HAP-1 (cell line): ENCODE results near the gene IGF1R.

Source experiments
- DNase-seq, 2 experiments: peaks; one replicate each; pipeline ENCODE4 v3.0.0-alpha.2; 2016 to 2020; ENCODE audit warnings: low spot score in 2 of 2
- H3K27me3 ChIP-seq: fragments of 250-450 bp; sonication (Bioruptor Pico); 2 replicates; pipeline ENCODE4 v1.5.1; 2020; ENCODE audit warnings: low read depth, mild to moderate bottlenecking, moderate library complexity
- H3K36me3 ChIP-seq: fragments of 250-450 bp; sonication (Bioruptor Pico); replicated peaks from 2 replicates; pipeline ENCODE4 v1.5.1; 2020; ENCODE audit warnings: mild to moderate bottlenecking
- H3K4me1 ChIP-seq: fragments of 250-450 bp; sonication (Bioruptor Pico); 2 replicates; pipeline ENCODE4 v1.5.1; 2020; ENCODE audit warnings: mild to moderate bottlenecking
- H3K4me3 ChIP-seq: fragments of 250-450 bp; sonication (Bioruptor Pico); 2 replicates; pipeline ENCODE4 v1.5.1; 2020; ENCODE audit warnings: mild to moderate bottlenecking, moderate library complexity
- H3K9me3 ChIP-seq: fragments of 250-450 bp; sonication (Bioruptor Pico); 2 replicates; pipeline ENCODE4 v1.5.1; 2020; ENCODE audit warnings: mild to moderate bottlenecking, moderate library complexity
- in situ Hi-C: fragments of 300-500 bp; cut with MboI; formaldehyde crosslinking; loops from 3 replicates; pipeline ENCODE4 v1.14.3; 2020; ENCODE audit warnings: low sequenced_read_pairs, inconsistent platforms, mixed read lengths

Gene IGF1R

DNA sequence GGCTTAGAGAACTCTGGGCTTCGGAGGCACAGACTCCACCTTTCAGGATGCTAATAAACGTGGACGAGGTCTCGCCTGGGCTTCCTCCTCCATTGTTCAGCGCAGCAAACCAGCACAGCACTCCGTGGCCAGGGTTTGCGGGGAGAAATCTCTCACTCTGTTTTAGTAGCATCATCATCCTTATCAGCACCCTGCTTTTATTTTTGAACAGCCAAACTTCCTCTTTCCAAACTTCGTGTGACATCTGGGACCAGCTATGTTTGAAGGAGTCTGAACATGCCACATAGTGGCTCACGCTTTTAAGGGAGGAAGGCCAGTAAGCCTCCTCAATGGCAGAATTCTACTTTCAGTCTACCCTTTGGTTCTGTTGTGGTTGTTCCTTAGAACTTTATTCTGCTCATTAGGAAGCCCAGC, 210.3 kb downstream of the IGF1R start:
- no peak for DNase-seq
- in situ Hi-C loops: no loop called here
- H3K4me1 ChIP-seq: peaks cover 18% of the 10 kb centered on the region
- H3K27me3 ChIP-seq: no peaks in the 10 kb centered on the region
- no peak overlapping the region for H3K4me3 ChIP-seq
- no peaks in the 10 kb centered on the region for H3K9me3 ChIP-seq
- no peaks in the 10 kb centered on the region for H3K36me3 ChIP-seq

DNA sequence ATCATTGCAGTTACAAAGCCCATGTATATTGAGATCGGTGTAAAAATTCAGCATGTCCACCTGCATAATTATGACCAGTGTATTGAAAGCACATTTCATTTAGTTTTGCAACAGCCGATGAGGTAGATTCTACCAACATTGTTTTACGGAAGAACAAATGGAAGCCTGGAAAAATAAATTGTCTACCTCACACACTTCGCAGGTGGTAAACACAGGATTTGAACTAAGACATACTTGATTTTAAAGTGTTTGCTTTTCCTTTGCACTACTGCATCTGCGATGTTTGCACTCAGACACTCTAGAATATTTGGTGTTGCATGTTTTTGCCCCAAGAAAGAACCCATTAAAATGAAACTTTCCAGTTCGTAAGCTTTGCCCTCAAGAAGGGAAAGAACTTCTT, 210.8 kb downstream of the IGF1R start:
- no peak for DNase-seq
- Histone ChIP-seq H3K27me3 (no peaks in the 10 kb centered on the region), H3K4me3 (no peak overlapping the region), H3K4me1 (peaks cover 14% of the 10 kb centered on the region), H3K9me3 (no peaks in the 10 kb centered on the region), H3K36me3 (no peaks in the 10 kb centered on the region)
- in situ Hi-C loops: no loop called here

DNA sequence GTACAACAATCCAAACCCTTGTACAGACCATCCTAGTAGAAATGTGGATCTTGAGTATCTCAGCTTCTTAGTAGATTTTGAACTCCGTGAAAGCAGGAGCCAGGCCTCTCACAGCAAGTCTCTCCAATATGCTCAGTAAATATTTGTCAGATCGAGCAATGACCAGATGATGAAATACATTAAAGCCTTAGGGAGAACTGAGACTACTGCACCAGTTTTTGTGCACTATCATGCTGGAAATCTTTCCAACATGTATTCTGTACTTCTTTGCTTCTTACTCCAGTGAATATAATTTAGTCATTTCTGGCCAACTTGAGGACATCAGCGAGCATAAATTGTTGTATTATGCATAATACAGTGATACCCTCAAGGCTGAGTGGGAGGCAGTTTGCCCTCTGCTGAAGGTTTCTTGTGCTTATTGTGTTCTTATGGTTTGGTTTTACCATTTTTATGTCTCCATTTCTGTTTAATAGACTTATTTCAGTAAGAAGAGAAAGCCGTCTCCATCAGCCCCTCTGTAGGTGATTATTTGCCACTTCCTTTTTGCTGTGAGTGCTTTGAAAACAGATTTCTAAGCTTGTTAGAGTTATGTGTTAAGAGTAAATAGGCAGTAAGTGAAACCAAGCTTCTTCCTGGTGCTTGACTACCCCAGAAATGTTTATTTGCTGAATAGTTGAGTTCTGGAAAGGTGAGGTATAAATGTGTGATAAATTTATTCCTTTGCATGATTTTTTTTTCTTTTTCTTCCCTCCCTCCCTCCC, 212.1 kb downstream of the IGF1R start:
- Histone ChIP-seq H3K4me3 (no peak overlapping the region), H3K9me3 (no peaks in the 10 kb centered on the region), H3K36me3 (no peaks in the 10 kb centered on the region), H3K27me3 (no peaks in the 10 kb centered on the region), H3K4me1 (peaks cover 10% of the 10 kb centered on the region)
- no peak for DNase-seq
- in situ Hi-C loops: no loop called here

DNA sequence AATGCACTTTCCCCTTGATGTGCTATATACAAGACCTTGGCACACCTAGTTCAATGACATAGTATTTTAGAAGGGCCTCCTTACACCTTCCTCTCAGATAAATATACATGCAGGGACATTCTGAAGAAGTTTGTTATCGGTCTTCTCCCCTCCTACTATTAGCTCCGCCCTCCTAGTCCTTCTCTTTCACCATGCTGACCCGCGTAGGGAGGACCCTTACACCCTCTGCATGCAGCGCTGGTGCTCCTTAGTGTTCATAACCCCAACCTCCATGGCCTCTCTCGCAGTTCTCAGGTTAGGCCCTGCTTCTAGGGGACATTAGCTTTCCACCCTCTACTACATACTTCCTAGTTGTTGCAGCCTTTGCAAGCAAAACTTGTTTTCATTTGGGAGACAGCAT, 212.8 kb downstream of the IGF1R start:
- in situ Hi-C loops: no loop called here
- Histone ChIP-seq H3K9me3 (no peaks in the 10 kb centered on the region), H3K36me3 (no peaks in the 10 kb centered on the region), H3K27me3 (no peaks in the 10 kb centered on the region), H3K4me1 (peaks cover 9% of the 10 kb centered on the region), H3K4me3 (no peak overlapping the region)
- no peak for DNase-seq

DNA sequence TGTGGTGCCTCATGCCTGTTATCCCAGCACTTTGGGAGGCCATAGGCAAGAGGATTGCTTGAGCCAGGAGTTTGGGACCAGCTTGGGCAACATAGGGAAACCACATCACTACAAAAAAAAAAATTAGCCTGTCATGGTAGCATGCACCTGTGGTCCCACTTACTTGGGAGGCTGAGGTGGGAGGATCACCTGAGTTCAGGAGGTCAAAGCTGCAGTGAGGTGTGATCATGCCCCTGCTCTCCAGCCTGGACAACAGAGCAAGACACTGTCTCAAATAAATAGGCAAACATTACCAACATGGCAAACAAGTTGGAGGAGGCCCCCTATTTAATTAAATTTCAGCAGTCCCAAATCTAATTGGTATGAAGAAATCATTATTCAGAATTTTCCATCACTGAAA, 215.6 kb downstream of the IGF1R start:
- H3K4me1 ChIP-seq: no peaks in the 10 kb centered on the region
- in situ Hi-C loops: no loop called here
- no peaks in the 10 kb centered on the region for H3K36me3 ChIP-seq
- no peaks in the 10 kb centered on the region for H3K9me3 ChIP-seq
- H3K4me3 ChIP-seq: no peak overlapping the region
- DNase-seq: no peak
- H3K27me3 ChIP-seq: no peaks in the 10 kb centered on the region

DNA sequence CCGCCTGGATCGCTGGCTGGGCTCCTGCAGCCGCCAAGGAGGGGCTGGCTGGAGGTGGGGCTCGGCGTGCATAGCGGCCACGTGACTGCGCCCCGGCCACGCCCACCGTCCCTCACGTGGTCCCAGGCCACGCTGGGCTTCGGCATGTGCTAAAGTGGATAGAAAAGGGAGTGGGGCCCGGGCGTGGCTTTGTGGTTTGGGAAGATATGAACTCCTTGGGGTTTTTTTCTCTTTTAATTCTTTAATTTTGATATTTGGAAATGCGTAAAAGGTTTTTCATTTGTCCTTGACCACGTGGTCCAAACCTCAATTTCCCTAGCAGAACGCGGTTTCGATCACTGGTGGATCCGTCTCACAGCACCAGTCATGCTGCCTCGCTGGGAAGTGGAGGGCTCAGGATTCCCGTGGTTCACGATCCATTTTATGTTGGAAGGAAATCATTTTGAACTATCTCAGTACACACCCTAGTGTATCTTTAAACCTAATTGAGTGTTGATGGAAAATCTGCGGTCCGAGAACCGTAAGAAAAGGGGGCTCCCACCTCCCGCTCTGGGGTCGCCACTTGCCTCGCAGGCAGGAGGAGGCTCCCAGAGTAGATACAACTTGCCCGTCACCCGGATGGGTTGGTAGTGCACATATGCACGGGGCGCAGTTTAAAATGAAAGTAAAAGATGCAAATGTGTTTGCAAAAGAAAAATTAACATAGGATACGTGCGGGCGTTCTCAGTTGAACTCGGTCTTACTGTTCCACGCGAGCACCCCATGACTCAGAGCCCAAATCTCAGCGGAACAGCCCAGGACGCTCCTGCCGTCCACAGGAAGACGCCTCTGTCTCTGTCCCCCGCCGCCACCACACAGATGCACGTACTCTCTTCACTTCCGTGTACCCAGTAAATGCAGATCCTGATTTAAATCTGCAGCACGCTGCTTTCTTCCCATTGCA, 217.3 kb downstream of the IGF1R start:
- in situ Hi-C loops: no loop called here
- H3K4me1 ChIP-seq: no peaks in the 10 kb centered on the region
- no peaks in the 10 kb centered on the region for H3K36me3 ChIP-seq
- no peaks in the 10 kb centered on the region for H3K9me3 ChIP-seq
- no peak for DNase-seq
- no peaks in the 10 kb centered on the region for H3K27me3 ChIP-seq
- no peak overlapping the region for H3K4me3 ChIP-seq

DNA sequence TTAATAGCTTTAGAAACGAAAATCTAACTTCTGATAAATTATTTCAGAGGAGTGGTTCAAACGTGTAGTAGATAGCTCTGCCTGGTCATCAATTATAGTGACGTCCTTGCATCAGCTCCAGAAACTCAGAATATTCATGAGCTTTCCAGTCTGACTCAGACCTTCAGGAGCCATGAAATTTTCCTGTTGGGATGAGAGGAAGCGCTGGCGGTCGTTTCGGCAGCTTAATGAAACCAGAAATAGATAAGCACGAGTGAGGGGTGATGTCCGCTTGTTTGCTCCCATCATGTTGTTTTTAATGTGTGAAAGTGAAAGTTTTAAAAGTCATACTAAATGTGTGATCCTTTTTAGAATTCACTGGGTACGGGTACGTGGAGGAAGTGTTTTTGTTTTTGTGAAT, 218.2 kb downstream of the IGF1R start:
- Histone ChIP-seq H3K9me3 (no peaks in the 10 kb centered on the region), H3K27me3 (no peaks in the 10 kb centered on the region), H3K36me3 (no peaks in the 10 kb centered on the region), H3K4me3 (no peak overlapping the region), H3K4me1 (no peaks in the 10 kb centered on the region)
- in situ Hi-C loops: no loop called here
- DNase-seq: no peak

DNA sequence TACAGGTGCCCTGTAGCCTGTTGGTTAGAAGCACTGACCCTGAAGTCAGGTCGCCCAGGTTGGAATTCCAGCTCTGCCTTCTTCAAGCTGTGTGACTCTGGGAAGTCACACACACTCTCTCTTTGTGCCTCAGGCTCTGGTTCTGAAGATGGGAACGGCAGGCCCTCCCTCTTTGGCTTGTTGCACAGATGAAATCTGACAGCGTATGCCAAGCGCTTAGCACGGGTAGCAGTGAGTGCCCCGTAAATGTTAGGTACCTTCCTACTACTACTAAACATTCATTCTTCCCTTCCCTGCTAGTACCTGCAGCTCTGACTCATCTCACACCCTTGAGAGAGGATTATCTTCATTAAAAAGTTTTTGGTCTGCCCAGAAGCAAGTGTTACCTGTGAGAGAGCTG, 220.2 kb downstream of the IGF1R start:
- no peaks in the 10 kb centered on the region for H3K36me3 ChIP-seq
- DNase-seq: no peak
- in situ Hi-C loops: no loop called here
- H3K27me3 ChIP-seq: no peaks in the 10 kb centered on the region
- H3K9me3 ChIP-seq: no peaks in the 10 kb centered on the region
- no peak overlapping the region for H3K4me3 ChIP-seq
- peaks cover 4% of the 10 kb centered on the region for H3K4me1 ChIP-seq

DNA sequence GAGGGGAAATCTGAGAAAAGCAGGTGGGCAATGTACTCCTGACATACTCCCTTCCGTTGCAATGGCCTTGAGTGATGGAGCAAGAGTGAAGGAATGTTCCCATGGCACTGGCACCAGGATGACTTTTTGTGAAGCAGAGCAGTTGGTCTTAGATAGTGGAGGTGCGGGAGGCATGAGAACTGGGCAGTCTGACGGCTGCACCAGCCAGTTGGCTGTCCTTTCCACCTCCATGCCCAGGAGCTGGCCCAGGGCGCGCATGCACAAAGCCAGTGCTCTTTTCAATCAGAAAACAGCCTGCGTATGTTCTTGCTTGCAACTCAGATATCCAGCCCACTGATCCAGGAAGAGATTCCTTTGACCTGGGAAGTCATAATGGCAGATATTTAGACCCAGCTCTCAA, 222.4 kb downstream of the IGF1R start:
- Histone ChIP-seq H3K36me3 (no peaks in the 10 kb centered on the region), H3K4me3 (no peak overlapping the region), H3K4me1 (peaks cover 7% of the 10 kb centered on the region), H3K27me3 (no peaks in the 10 kb centered on the region), H3K9me3 (no peaks in the 10 kb centered on the region)
- DNase-seq: no peak
- in situ Hi-C loops: no loop called here

DNA sequence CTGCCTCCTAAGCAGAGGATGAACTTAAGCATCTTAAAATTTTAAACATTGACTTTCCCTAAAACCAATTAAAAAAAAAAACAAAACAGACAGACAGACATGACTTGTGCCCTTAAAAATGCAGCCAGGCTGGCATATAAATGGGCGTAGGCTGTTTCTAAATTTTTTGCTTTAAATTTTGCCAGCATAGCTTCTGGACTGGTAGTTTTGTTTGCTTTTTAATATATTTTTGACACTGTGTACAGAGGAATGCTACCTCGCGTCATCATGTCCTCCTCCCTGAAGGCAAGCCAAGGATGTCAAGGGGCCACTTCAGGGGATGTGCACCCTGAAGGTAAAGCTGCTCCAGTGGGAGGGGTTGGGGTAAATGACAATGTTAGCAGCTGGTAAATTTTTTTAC, 224.4 kb downstream of the IGF1R start:
- Histone ChIP-seq H3K36me3 (no peaks in the 10 kb centered on the region), H3K9me3 (no peaks in the 10 kb centered on the region), H3K4me1 (peaks cover 7% of the 10 kb centered on the region), H3K27me3 (no peaks in the 10 kb centered on the region), H3K4me3 (no peak overlapping the region)
- in situ Hi-C loops: no loop called here
- DNase-seq: no peak

DNA sequence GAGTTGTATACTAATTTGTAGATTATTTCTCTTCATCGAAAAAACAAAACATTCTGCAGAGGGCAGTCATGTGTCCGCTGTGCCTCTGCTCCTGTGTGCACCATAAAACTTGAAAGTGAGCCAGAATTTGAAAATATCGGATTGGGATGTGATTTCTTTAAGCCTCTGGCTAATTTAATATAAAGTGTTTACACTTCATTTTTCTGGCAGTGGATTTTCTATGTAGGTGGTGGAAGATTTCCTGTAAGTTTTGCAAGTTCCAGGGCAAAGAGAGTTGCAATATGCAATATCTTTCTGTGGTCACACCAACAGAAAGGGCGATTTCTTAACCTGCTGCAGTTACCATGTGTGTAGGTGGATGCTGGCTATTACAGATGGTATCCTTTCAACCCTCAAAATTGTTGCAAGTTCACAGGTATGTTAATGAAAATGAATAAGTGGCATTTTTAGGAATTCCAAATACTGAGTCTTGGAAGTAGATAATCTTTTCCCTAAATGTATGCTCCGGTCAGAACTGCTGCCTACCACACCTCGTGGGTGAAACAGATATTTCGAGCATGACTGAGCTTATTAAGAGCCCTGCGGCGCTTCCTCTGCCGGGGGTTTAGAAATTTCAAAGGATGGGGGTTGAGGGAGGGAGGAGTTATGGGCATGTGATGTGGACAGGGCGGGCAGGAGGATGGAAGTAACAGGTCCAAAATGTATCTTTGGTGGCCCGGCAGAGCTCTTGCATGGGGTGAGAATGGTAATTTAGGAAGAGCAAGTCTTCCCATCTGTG, 225.3 kb downstream of the IGF1R start:
- in situ Hi-C loops: no loop called here
- Histone ChIP-seq H3K9me3 (no peaks in the 10 kb centered on the region), H3K4me1 (peaks cover 7% of the 10 kb centered on the region), H3K27me3 (no peaks in the 10 kb centered on the region), H3K36me3 (no peaks in the 10 kb centered on the region), H3K4me3 (no peak overlapping the region)
- peak in 1 of 2 experiments; percentile 52 for DNase-seq

DNA sequence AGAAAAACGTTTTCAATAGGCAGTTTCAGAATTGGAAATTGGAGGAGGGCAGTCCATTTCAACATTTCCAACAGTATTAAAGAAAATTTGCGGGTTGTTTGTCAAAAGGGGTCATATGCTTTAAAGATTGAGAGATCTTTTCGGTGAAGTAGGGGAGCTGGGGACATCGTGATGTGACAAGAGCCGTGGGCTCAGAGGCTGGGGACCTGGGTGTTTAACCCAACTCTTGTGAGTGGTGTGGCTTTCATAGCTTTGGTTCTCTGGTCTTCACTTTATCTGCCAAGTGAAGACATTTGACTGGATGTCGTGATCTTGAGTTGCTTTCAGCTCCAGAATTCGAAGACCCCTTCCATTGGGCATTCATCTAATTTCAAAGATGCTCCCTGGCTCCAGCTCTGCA, 226.0 kb downstream of the IGF1R start:
- Histone ChIP-seq H3K36me3 (no peaks in the 10 kb centered on the region), H3K9me3 (no peaks in the 10 kb centered on the region), H3K4me3 (no peak overlapping the region), H3K4me1 (peaks cover 7% of the 10 kb centered on the region), H3K27me3 (no peaks in the 10 kb centered on the region)
- in situ Hi-C loops: no loop called here
- DNase-seq: no peak

DNA sequence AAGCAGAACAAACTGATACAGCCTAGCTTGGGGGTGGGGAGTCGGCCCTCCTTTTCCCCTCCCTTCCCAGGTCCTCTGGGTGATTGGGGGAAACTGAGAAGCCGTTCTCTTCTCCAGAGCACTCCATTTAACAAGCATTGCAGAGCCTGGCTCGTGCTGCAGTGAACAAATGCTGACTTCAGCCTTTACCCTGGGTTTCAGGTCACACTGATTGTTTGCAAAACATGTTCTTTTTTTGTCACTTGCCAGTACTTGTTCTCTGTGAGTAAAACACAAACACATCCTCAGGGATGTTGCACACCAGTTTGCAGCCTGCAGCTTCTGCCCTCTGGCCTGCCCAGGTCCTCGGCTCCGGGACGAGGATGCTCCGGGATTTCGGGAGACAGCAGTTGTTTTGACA, 226.4 kb downstream of the IGF1R start:
- Histone ChIP-seq H3K4me1 (peaks cover 7% of the 10 kb centered on the region), H3K27me3 (no peaks in the 10 kb centered on the region), H3K4me3 (no peak overlapping the region), H3K9me3 (no peaks in the 10 kb centered on the region), H3K36me3 (no peaks in the 10 kb centered on the region)
- DNase-seq: no peak
- in situ Hi-C loops: no loop called here

DNA sequence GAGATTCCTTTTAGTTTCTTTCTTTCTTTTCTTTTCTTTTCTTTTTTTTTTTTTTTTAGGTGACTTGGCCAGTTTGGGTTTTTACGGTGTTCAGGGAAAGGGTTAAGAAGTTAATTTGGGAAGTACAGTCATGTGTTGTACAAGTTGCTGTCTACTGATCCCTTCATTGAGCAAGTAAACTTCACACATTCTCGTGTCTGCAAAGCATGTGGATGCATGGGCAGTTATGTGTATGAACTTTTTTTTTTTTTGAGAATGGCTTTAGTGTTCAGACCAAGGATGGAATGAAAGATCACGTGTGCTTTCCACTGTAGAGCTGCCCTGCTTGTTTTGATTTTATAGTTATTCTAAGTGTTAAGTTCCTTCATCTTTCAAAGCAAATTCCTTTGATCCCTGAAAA, 227.0 kb downstream of the IGF1R start:
- Histone ChIP-seq H3K27me3 (no peaks in the 10 kb centered on the region), H3K9me3 (no peaks in the 10 kb centered on the region), H3K4me1 (peaks cover 7% of the 10 kb centered on the region), H3K4me3 (no peak overlapping the region), H3K36me3 (no peaks in the 10 kb centered on the region)
- in situ Hi-C loops: no loop called here
- no peak for DNase-seq
